Ishikawa (cell line): Measurements from ENCODE around the gene RTF1.

Experiments
- CEBPB ChIP-seq: IDR thresholded peaks from 2 replicates; pipeline ENCODE4 v1.6.1; 2012
- CREB1 ChIP-seq: IDR thresholded peaks from 2 replicates; pipeline ENCODE4 v1.6.1; 2012; ENCODE audit warnings: low read depth
- EGR1 ChIP-seq: IDR thresholded peaks from 2 replicates; pipeline ENCODE4 v1.6.1; 2012
- FOXM1 ChIP-seq: IDR thresholded peaks from 2 replicates; pipeline ENCODE4 v1.6.1; 2012; ENCODE audit warnings: low read depth, borderline replicate concordance
- RAD21 ChIP-seq: IDR thresholded peaks from 2 replicates; pipeline ENCODE4 v1.6.1; 2012; ENCODE audit warnings: low read depth
- TAF1 ChIP-seq: IDR thresholded peaks from 2 replicates; pipeline ENCODE4 v1.6.1; 2012; ENCODE audit warnings: low read depth, mild to moderate bottlenecking
- ZBTB7A ChIP-seq: IDR thresholded peaks from 2 replicates; pipeline ENCODE4 v1.6.1; 2012; ENCODE audit warnings: low read depth
- TF ChIP-seq, protein P1 (sequence below): IDR thresholded peaks from 2 replicates; pipeline ENCODE4 v1.6.1; 2012
- TF ChIP-seq, protein P2 (sequence below): IDR thresholded peaks from 2 replicates; pipeline ENCODE4 v1.6.1; 2012; ENCODE audit warnings: low read depth, mild to moderate bottlenecking

DNA sequence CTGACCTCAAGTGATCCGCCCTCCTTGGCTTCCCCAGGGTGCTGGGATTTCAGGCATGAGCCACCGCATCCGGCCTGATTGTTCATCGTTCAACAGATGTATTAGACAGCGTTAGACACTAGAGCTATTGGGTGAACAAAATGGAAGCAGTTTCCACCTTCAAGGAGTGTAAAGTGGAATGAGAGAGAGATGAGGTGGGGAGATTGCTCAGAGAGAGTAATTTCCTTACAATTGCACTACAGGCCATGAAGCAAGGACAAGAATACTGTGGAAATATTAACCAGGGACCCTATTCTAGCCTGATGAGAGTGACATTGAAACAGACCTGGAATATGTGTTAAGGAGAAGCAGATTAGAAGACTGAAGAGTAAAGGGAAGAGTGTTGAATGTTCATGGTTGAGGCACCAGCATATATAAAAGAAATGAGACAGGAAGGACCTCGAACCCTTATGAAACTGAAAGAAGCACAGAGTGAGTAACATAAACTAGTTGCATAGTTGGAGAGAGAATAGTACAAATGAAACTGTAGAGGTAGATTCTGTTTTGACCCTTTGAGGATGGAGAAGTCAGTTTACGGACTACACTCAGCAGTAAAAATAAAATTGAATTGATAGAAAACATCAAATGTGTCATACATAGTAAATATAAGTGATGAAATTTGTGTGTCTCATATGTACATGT lies 7.2 kb downstream of the RTF1 start:
- TF ChIP-seq FOXM1 = no peak
- TF ChIP-seq, protein P1, sequence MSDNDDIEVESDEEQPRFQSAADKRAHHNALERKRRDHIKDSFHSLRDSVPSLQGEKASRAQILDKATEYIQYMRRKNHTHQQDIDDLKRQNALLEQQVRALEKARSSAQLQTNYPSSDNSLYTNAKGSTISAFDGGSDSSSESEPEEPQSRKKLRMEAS = no peak
- no peak for TF ChIP-seq ZBTB7A
- TF ChIP-seq, protein P2, sequence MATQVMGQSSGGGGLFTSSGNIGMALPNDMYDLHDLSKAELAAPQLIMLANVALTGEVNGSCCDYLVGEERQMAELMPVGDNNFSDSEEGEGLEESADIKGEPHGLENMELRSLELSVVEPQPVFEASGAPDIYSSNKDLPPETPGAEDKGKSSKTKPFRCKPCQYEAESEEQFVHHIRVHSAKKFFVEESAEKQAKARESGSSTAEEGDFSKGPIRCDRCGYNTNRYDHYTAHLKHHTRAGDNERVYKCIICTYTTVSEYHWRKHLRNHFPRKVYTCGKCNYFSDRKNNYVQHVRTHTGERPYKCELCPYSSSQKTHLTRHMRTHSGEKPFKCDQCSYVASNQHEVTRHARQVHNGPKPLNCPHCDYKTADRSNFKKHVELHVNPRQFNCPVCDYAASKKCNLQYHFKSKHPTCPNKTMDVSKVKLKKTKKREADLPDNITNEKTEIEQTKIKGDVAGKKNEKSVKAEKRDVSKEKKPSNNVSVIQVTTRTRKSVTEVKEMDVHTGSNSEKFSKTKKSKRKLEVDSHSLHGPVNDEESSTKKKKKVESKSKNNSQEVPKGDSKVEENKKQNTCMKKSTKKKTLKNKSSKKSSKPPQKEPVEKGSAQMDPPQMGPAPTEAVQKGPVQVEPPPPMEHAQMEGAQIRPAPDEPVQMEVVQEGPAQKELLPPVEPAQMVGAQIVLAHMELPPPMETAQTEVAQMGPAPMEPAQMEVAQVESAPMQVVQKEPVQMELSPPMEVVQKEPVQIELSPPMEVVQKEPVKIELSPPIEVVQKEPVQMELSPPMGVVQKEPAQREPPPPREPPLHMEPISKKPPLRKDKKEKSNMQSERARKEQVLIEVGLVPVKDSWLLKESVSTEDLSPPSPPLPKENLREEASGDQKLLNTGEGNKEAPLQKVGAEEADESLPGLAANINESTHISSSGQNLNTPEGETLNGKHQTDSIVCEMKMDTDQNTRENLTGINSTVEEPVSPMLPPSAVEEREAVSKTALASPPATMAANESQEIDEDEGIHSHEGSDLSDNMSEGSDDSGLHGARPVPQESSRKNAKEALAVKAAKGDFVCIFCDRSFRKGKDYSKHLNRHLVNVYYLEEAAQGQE = no peak
- no peak for TF ChIP-seq RAD21
- TF ChIP-seq EGR1 = no peak
- no peak for TF ChIP-seq TAF1
- no peak for TF ChIP-seq CREB1
- TF ChIP-seq CEBPB = no peak
